Measurements from ENCODE around the gene EPB41L5. TPM values are rescaled to one million over a fixed set of nuclear protein-coding genes. Genes with fewer than 3 reads are reported as not detected.
"Not testable (repeated sequence)": the region's sequence is repeated elsewhere in the genome, so short reads cannot be mapped to it uniquely, and the experiment has no call there.

The EPB41L5 gene
- total RNA-seq, 2 donors from 2014 or later: 3.2 to 9.2 TPM

- Mint-ChIP-seq H3K27ac (peak overlapping the region; percentile 62 to 79), H3K36me3 (peaks cover 0 to 13% of the 10 kb centered on the region in 2 donors), H3K9me3 (peaks cover 6 to 11% of the 10 kb centered on the region in 2 donors)
- DNase-seq (ENCODE audit: low spot score in 2 of 2) (no peak), ATAC-seq (peak; percentile 46 to 82)
Observed at GRCh38 chr2:120109186-120110061, 96.5 kb downstream of the EPB41L5 start.

GRCh38 chr2:120110062-120110362, 97.1 kb downstream of the EPB41L5 start:
- peak overlapping the region in 1 of 2 donors; percentile 79 for H3K27ac Mint-ChIP-seq
- peaks cover 6 to 11% of the 10 kb centered on the region in 2 donors for H3K9me3 Mint-ChIP-seq
- H3K36me3 Mint-ChIP-seq: peaks cover 0 to 13% of the 10 kb centered on the region in 2 donors
- no peak for DNase-seq (ENCODE audit: low spot score in 2 of 2)
- ATAC-seq: no peak

- Mint-ChIP-seq H3K9me3 (peaks cover 6 to 11% of the 10 kb centered on the region in 2 donors), H3K27ac (no peak overlapping the region), H3K36me3 (peaks cover 0 to 13% of the 10 kb centered on the region in 2 donors)
- ATAC-seq: no peak
- DNase-seq (ENCODE audit: low spot score in 2 of 2): no peak
Observed at GRCh38 chr2:120110507-120110906, 97.6 kb downstream of the EPB41L5 start.

- Mint-ChIP-seq H3K27ac (no peak overlapping the region), H3K36me3 (peaks cover 0 to 13% of the 10 kb centered on the region in 2 donors), H3K9me3 (peaks cover 6 to 11% of the 10 kb centered on the region in 2 donors)
- DNase-seq (ENCODE audit: low spot score in 2 of 2): no peak
- ATAC-seq: no peak
Observed at GRCh38 chr2:120111193-120111592, 98.3 kb downstream of the EPB41L5 start.

- no peak for DNase-seq (ENCODE audit: low spot score in 2 of 2)
- Mint-ChIP-seq H3K27ac (no peak overlapping the region), H3K36me3 (peaks cover 0 to 11% of the 10 kb centered on the region in 2 donors), H3K9me3 (peaks cover 3 to 4% of the 10 kb centered on the region in 2 donors)
- ATAC-seq: no peak
Observed at GRCh38 chr2:120118018-120118417, 105.1 kb downstream of the EPB41L5 start.

- Mint-ChIP-seq H3K9me3 (peaks cover 3 to 4% of the 10 kb centered on the region in 2 donors), H3K27ac (no peak overlapping the region), H3K36me3 (peaks cover 0 to 11% of the 10 kb centered on the region in 2 donors)
- DNase-seq (ENCODE audit: low spot score in 2 of 2) (no peak), ATAC-seq (no peak)
Observed at GRCh38 chr2:120118471-120118870, 105.6 kb downstream of the EPB41L5 start.

- DNase-seq (ENCODE audit: low spot score in 2 of 2); ATAC-seq; H3K27ac Mint-ChIP-seq; H3K9me3 Mint-ChIP-seq: not testable (repeated sequence)
- peaks cover 0 to 11% of the 10 kb centered on the region in 2 donors for H3K36me3 Mint-ChIP-seq
Observed at GRCh38 chr2:120121337-120121736, 108.5 kb downstream of the EPB41L5 start.

- H3K9me3 Mint-ChIP-seq: peaks cover 3 to 4% of the 10 kb centered on the region in 2 donors
- H3K27ac Mint-ChIP-seq: no peak overlapping the region
- DNase-seq (ENCODE audit: low spot score in 2 of 2) (no peak), ATAC-seq (no peak)
- peaks cover 0 to 11% of the 10 kb centered on the region in 2 donors for H3K36me3 Mint-ChIP-seq
Observed at GRCh38 chr2:120123090-120123489, 110.2 kb downstream of the EPB41L5 start.

GRCh38 chr2:120125195-120125594, 112.3 kb downstream of the EPB41L5 start:
- Mint-ChIP-seq H3K9me3 (peaks cover 0 to 4% of the 10 kb centered on the region in 2 donors), H3K36me3 (no peaks in the 10 kb centered on the region), H3K27ac (no peak overlapping the region)
- no peak for DNase-seq (ENCODE audit: low spot score in 2 of 2)
- no peak for ATAC-seq

- no peak for ATAC-seq
- H3K9me3 Mint-ChIP-seq: no peaks in the 10 kb centered on the region
- H3K36me3 Mint-ChIP-seq: no peaks in the 10 kb centered on the region
- H3K27ac Mint-ChIP-seq: no peak overlapping the region
- DNase-seq (ENCODE audit: low spot score in 2 of 2): no peak
Observed at GRCh38 chr2:120128216-120128615, 115.3 kb downstream of the EPB41L5 start.

- no peak overlapping the region for H3K27ac Mint-ChIP-seq
- peaks cover 16 to 19% of the 10 kb centered on the region in 2 donors for H3K36me3 Mint-ChIP-seq
- no peak for ATAC-seq
- peaks cover 8 to 14% of the 10 kb centered on the region in 2 donors for H3K9me3 Mint-ChIP-seq
- DNase-seq (ENCODE audit: low spot score in 2 of 2): no peak
Observed at GRCh38 chr2:120132190-120132589, 119.3 kb downstream of the EPB41L5 start.

GRCh38 chr2:120132691-120133090, 119.8 kb downstream of the EPB41L5 start:
- H3K27ac Mint-ChIP-seq: no peak overlapping the region
- no peak for ATAC-seq
- peaks cover 8 to 17% of the 10 kb centered on the region in 2 donors for H3K9me3 Mint-ChIP-seq
- no peak for DNase-seq (ENCODE audit: low spot score in 2 of 2)
- peaks cover 16 to 19% of the 10 kb centered on the region in 2 donors for H3K36me3 Mint-ChIP-seq

GRCh38 chr2:120133572-120134244, 120.8 kb downstream of the EPB41L5 start:
- H3K36me3 Mint-ChIP-seq: peaks cover 16 to 19% of the 10 kb centered on the region in 2 donors
- ATAC-seq: no peak
- DNase-seq (ENCODE audit: low spot score in 2 of 2): no peak

GRCh38 chr2:120134263-120134662, 121.4 kb downstream of the EPB41L5 start:
- H3K27ac Mint-ChIP-seq: no peak overlapping the region
- ATAC-seq (no peak), DNase-seq (ENCODE audit: low spot score in 2 of 2) (no peak)
- peaks cover 16 to 19% of the 10 kb centered on the region in 2 donors for H3K36me3 Mint-ChIP-seq
- H3K9me3 Mint-ChIP-seq: peaks cover 8 to 17% of the 10 kb centered on the region in 2 donors

More at GRCh38 chr2:120133572-120134244, 120.8 kb downstream of the EPB41L5 start:
- H3K9me3 Mint-ChIP-seq: peaks cover 8 to 17% of the 10 kb centered on the region in 2 donors
- no peak overlapping the region for H3K27ac Mint-ChIP-seq

- not testable (repeated sequence) for ATAC-seq; DNase-seq (ENCODE audit: low spot score in 2 of 2); H3K27ac Mint-ChIP-seq
- H3K9me3 Mint-ChIP-seq: peaks cover 8 to 17% of the 10 kb centered on the region in 2 donors
- H3K36me3 Mint-ChIP-seq: peaks cover 16 to 19% of the 10 kb centered on the region in 2 donors
Observed at GRCh38 chr2:120135013-120135412, 122.1 kb downstream of the EPB41L5 start.

- DNase-seq (ENCODE audit: low spot score in 2 of 2) (no peak), ATAC-seq (no peak)
- H3K9me3 Mint-ChIP-seq: peaks cover 0 to 7% of the 10 kb centered on the region in 2 donors
- no peaks in the 10 kb centered on the region for H3K36me3 Mint-ChIP-seq
- H3K27ac Mint-ChIP-seq: no peak overlapping the region
Observed at GRCh38 chr2:120140866-120141265, 128.0 kb downstream of the EPB41L5 start.
